Fibroblast of lung (primary cell): ENCODE measurements around the gene DOK4.

Source experiments
- CTCF ChIP-seq, 2 donors: IDR thresholded peaks in 1 of 2; conservative IDR thresholded peaks in 1 of 2; 1 replicate in 1 of 2; 2 replicates in 1 of 2; pipeline ENCODE4 v1.5.1; 2011 to 2012; ENCODE audit warnings: low read length in 2 of 2, control low read depth in 1 of 2, inconsistent platforms in 1 of 2, low read depth in 1 of 2, mild to moderate bottlenecking in 1 of 2
- EZH2 ChIP-seq: IDR thresholded peaks from 2 replicates; pipeline ENCODE4 v1.5.1; 2012; ENCODE audit warnings: low read length, control low read depth, mild to moderate bottlenecking; ENCODE audit errors: missing control alignments

GRCh38 chr16:57427824-57428223, 58.5 kb downstream of the DOK4 start:
- TF ChIP-seq EZH2 (no peak), CTCF (conservative IDR thresholded peaks at IDR 0.05 in 1 of 2, IDR thresholded peaks at IDR 0.05 in 1 of 2; ENCODE audit: low read depth in 1 of 2, low read length in 2 of 2) (no peak)
